ENCODE results near the gene ERAP2. TPM values are rescaled to one million over a fixed set of nuclear protein-coding genes. Genes with fewer than 3 reads are reported as not detected.

Gene ERAP2
- total RNA-seq, 2 experiments from 2014 or later = 56.6 to 61.4 TPM

DNA sequence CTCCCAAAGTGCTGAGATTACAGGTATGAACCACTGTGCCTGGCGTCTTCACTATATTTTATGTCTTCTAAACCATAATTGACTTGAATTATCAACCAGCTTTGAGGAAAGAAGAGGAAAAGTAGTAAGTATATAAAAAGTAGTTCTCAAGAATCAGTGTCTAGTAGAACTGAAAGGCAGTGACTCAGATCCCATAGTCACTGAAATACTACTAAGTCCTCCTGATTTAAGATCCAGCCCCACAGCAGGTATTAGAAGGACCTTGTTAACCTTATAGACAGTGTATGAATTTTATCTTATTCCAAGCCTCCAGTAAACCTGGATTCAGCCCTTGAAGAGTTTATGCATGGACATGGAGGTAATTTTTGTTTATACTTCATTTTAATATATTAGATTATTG, 91.1 kb downstream of the ERAP2 start:
- DNase-seq = no peak
- ChIA-PET CTCF (interaction anchor here (1.1 kb wide), 1 partner anchor 31 kb away, joined by 3 read pairs; the partner anchor contains the start of gene LNPEP), POLR2A (interaction anchor here (1.6 kb wide), 1 partner anchor 31 kb away, joined by 7 read pairs; the partner anchor contains the start of gene LNPEP)
- intact Hi-C loops (cut with DNase I, micrococcal nuclease) = no loop called here
- Mint-ChIP-seq H3K4me1 (ENCODE audit: low read depth) (peaks cover 96% of the 10 kb centered on the region), H3K9me3 (no peaks in the 10 kb centered on the region), H3K4me3 (no peak overlapping the region), H3K36me3 (ENCODE audit: low read depth) (peaks cover 9% of the 10 kb centered on the region), H3K27ac (peak overlapping the region; percentile 91), H3K27me3 (no peaks in the 10 kb centered on the region)
- TF ChIP-seq, protein P1, sequence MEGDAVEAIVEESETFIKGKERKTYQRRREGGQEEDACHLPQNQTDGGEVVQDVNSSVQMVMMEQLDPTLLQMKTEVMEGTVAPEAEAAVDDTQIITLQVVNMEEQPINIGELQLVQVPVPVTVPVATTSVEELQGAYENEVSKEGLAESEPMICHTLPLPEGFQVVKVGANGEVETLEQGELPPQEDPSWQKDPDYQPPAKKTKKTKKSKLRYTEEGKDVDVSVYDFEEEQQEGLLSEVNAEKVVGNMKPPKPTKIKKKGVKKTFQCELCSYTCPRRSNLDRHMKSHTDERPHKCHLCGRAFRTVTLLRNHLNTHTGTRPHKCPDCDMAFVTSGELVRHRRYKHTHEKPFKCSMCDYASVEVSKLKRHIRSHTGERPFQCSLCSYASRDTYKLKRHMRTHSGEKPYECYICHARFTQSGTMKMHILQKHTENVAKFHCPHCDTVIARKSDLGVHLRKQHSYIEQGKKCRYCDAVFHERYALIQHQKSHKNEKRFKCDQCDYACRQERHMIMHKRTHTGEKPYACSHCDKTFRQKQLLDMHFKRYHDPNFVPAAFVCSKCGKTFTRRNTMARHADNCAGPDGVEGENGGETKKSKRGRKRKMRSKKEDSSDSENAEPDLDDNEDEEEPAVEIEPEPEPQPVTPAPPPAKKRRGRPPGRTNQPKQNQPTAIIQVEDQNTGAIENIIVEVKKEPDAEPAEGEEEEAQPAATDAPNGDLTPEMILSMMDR (IDR thresholded peaks at IDR 0.05) = no peak
- Histone ChIP-seq H3K9me3 (ENCODE audit: control insufficient read depth in 1 of 2, insufficient read depth in 1 of 2, low read length in 2 of 2) (no peaks in the 10 kb centered on the region), H3K36me3 (ENCODE audit: insufficient read depth, low read length) (peaks cover 9% of the 10 kb centered on the region), H3K27me3 (ENCODE audit: control insufficient read depth in 1 of 2, insufficient read depth in 2 of 2, low read length in 2 of 2) (no peaks in the 10 kb centered on the region), H3K4me1 (ENCODE audit: insufficient read depth, low read length) (peaks cover 27% of the 10 kb centered on the region), H3K27ac (ENCODE audit: low read depth in 1 of 2, low read length in 2 of 2) (no peak overlapping the region), H3K4me3 (ENCODE audit: low read length) (no peak overlapping the region)
- ATAC-seq (ENCODE audit: poor library complexity) = no peak

DNA sequence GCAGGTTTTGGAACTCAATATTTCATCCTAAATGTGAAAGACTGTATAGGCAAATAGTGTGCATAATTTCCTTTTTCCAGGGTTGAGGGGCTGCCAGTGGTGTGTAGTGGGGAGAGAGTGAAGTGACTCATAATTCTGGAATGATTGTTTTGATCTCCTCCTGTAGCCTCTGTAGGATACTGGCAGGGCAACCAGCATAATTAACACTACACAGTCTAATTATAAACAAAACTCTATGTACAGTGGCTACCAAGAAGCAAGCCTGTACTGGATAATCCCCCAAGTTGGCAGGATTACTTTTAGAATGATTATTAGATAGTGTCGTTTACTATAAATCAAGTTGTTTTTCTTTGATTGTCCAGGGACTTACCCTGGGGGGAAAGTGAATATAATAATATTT, 91.8 kb downstream of the ERAP2 start:
- ATAC-seq (ENCODE audit: poor library complexity) = no peak
- intact Hi-C loops (cut with DNase I, micrococcal nuclease) = no loop called here
- Histone ChIP-seq H3K27me3 (ENCODE audit: control insufficient read depth in 1 of 2, insufficient read depth in 2 of 2, low read length in 2 of 2) (no peaks in the 10 kb centered on the region), H3K27ac (ENCODE audit: low read depth in 1 of 2, low read length in 2 of 2) (no peak overlapping the region), H3K4me1 (ENCODE audit: insufficient read depth, low read length) (peaks cover 26% of the 10 kb centered on the region), H3K9me3 (ENCODE audit: control insufficient read depth in 1 of 2, insufficient read depth in 1 of 2, low read length in 2 of 2) (no peaks in the 10 kb centered on the region), H3K36me3 (ENCODE audit: insufficient read depth, low read length) (peaks cover 9% of the 10 kb centered on the region), H3K4me3 (ENCODE audit: low read length) (no peak overlapping the region)
- POLR2A ChIA-PET = no interaction called here
- Mint-ChIP-seq H3K9me3 (no peaks in the 10 kb centered on the region), H3K27me3 (no peaks in the 10 kb centered on the region), H3K27ac (peak overlapping the region; percentile 91), H3K4me1 (ENCODE audit: low read depth) (peaks cover 96% of the 10 kb centered on the region), H3K4me3 (no peak overlapping the region), H3K36me3 (ENCODE audit: low read depth) (peaks cover 9% of the 10 kb centered on the region)
- TF ChIP-seq, protein P1 (IDR thresholded peaks at IDR 0.05) = no peak
- DNase-seq = no peak
- CTCF ChIA-PET = no interaction called here

DNA sequence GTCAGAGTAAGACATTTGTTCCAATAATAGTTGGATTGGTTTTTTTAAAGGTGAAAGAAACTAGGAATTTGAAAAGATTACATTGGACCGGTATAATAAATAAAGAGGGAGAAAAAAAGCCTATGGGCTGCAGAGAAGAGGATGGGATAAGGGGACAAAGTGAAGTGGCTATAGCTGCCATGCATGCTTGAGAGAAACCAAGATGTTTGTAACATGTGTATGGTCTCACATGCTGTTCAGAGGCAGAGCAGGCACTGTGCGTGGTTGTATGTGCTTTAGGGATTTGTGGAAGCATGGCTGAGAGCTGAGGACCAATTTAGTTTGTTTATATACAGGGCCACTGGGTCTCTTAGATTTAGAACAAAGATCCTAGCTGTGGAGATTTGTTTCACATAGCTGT, 92.3 kb downstream of the ERAP2 start:
- no peak for DNase-seq
- peaks cover 23% of the 10 kb centered on the region for H3K4me1 ChIP-seq (ENCODE audit: insufficient read depth, low read length)
- peaks cover 95% of the 10 kb centered on the region for H3K4me1 Mint-ChIP-seq (ENCODE audit: low read depth)
- H3K9me3 Mint-ChIP-seq = no peaks in the 10 kb centered on the region
- H3K4me3 Mint-ChIP-seq = peak overlapping the region; percentile 23
- peaks cover 9% of the 10 kb centered on the region for H3K36me3 Mint-ChIP-seq (ENCODE audit: low read depth)
- ATAC-seq (ENCODE audit: poor library complexity) = no peak
- intact Hi-C loops (cut with DNase I, micrococcal nuclease) = no loop called here
- no peaks in the 10 kb centered on the region for H3K27me3 Mint-ChIP-seq
- ChIA-PET CTCF (no interaction called here), POLR2A (interaction anchor here (0.6 to 1.3 kb wide), 3 partner anchors 21 to 32 kb away, joined by 3 to 7 read pairs (median 5); partner anchors contain the start of gene LNPEP)
- no peaks in the 10 kb centered on the region for H3K9me3 ChIP-seq (ENCODE audit: control insufficient read depth in 1 of 2, insufficient read depth in 1 of 2, low read length in 2 of 2)
- peak overlapping the region; percentile 91 for H3K27ac Mint-ChIP-seq
- H3K4me3 ChIP-seq (ENCODE audit: low read length) = no peak overlapping the region
- H3K27me3 ChIP-seq (ENCODE audit: control insufficient read depth in 1 of 2, insufficient read depth in 2 of 2, low read length in 2 of 2) = no peaks in the 10 kb centered on the region
- H3K36me3 ChIP-seq (ENCODE audit: insufficient read depth, low read length) = peaks cover 6% of the 10 kb centered on the region
- H3K27ac ChIP-seq (ENCODE audit: low read depth in 1 of 2, low read length in 2 of 2) = no peak overlapping the region
- TF ChIP-seq, protein P1 (IDR thresholded peaks at IDR 0.05) = no peak

Other genes with a start within 250 kb of the ERAP2 start
- gene CAST, start 214.1 kb upstream of the ERAP2 start, total RNA-seq = 100 to 1,000 TPM; 197 to 200 TPM
- 10 to 100 TPM; 45.0 to 47.4 TPM for gene ERAP1, start 68.6 kb upstream of the ERAP2 start, total RNA-seq
- 10 to 100 TPM; 52.0 to 52.7 TPM for gene LNPEP, start 59.6 kb downstream of the ERAP2 start, total RNA-seq